GM21526 (cell line): ENCODE measurements around the gene ARID5B.

Experiments
- ATAC-seq: cut with Tn5 transposase; IDR thresholded peaks from one replicate; pipeline ENCODE4 v1.9.1; 2021; ENCODE audit warnings: moderate library complexity; ENCODE audit not compliant: unreplicated experiment, low FRiP score

Gene ARID5B

GRCh38 chr10:62112300-62112699 lies 210.8 kb downstream of the ARID5B start:
- no peak for ATAC-seq

GRCh38 chr10:62112963-62113362 lies 211.5 kb downstream of the ARID5B start:
- ATAC-seq: no peak

GRCh38 chr10:62113680-62114079 lies 212.2 kb downstream of the ARID5B start:
- ATAC-seq: no peak

- ATAC-seq: no peak
These were observed 213.8 kb downstream of the ARID5B start for GRCh38 chr10:62115321-62115720.

GRCh38 chr10:62115842-62116241 lies 214.3 kb downstream of the ARID5B start:
- no peak for ATAC-seq

- no peak for ATAC-seq
These were observed 215.4 kb downstream of the ARID5B start for GRCh38 chr10:62116896-62117295.

- no peak for ATAC-seq
These were observed 219.7 kb downstream of the ARID5B start for GRCh38 chr10:62121187-62121530.

- no peak for ATAC-seq
These were observed 226.5 kb downstream of the ARID5B start for GRCh38 chr10:62127975-62128374.

- no peak for ATAC-seq
These were observed 229.4 kb downstream of the ARID5B start for GRCh38 chr10:62130948-62131347.

GRCh38 chr10:62131724-62132123 lies 230.2 kb downstream of the ARID5B start:
- no peak for ATAC-seq

GRCh38 chr10:62133618-62134017 lies 232.1 kb downstream of the ARID5B start:
- ATAC-seq: peak; percentile 79

- ATAC-seq: no peak
These were observed 235.4 kb downstream of the ARID5B start for GRCh38 chr10:62136931-62137330.
